Keratinocyte (primary cell): ENCODE results near the gene TNRC6A.

ENCODE experiments used
- CTCF ChIP-seq, 3 experiments: IDR thresholded peaks in 1 of 3; conservative IDR thresholded peaks in 1 of 3; optimal IDR thresholded peaks in 1 of 3; 2 replicates in 2 of 3; 3 replicates in 1 of 3; pipeline versions ENCODE3 to v1.5.1; 2011; ENCODE audit warnings: low read length in 3 of 3, mild to moderate bottlenecking in 3 of 3, moderate library complexity in 2 of 3, control low read depth in 1 of 3, inconsistent platforms in 1 of 3; ENCODE audit not compliant: insufficient read depth in 2 of 3; ENCODE audit errors: extremely low read depth in 1 of 3
- EZH2 ChIP-seq: IDR thresholded peaks from one replicate; pipeline ENCODE4 v1.6.1; 2012; ENCODE audit warnings: inconsistent platforms, mild to moderate bottlenecking, low read length, moderate library complexity

DNA sequence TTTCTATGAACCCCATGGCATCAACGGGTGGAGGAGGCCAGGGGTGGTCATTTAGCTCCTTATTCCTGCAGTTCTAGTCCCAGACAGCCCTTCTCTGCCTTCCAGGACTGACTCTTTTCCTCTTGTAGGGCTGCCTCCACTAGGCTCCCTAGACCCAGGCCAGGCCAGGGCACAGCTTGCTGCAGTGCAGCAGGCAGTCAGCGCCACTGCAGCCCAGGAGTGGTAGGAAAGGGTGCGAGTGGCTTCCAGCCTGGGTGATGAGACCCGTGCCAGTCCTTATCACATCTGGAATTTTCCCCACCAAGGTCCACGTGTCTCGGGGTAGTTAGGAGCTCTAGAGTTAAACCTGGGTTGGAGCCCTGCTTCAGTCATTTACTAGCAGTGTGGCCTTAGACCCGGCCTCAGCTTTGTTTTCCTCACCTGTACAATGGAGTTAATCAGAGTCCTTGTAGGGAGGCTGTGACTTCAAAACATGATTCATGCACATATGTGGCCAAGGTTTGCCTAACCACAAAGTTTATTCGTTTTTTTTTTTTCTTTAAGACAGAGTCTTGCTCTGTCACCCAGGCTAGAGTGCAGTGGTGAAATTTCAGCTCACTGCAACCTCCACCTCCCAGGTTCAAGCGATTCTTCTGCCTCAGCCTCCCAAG, 121.0 kb downstream of the TNRC6A start:
- TF ChIP-seq CTCF (optimal IDR thresholded peaks at IDR 0.05 in 1 of 3, IDR thresholded peaks at IDR 0.05 in 1 of 3, conservative IDR thresholded peaks at IDR 0.05 in 1 of 3; ENCODE audit: extremely low read depth in 1 of 3, insufficient read depth in 2 of 3, low read length in 3 of 3) (no peak), EZH2 (no peak)
